Astrocyte of the spinal cord (primary cell): ENCODE results near the gene DCLK3.

Experiments
- DNase-seq: peaks from one replicate; pipeline ENCODE4 v3.0.0; 2011; ENCODE audit warnings: low read depth, low spot score
- H3K4me3 ChIP-seq: 2 replicates; pipeline ENCODE4 v1.5.1; 2011; ENCODE audit warnings: low read depth, mild to moderate bottlenecking, low read length, moderate library complexity
- CTCF ChIP-seq: IDR thresholded peaks from 2 replicates; pipeline ENCODE4 v1.5.1; 2012; ENCODE audit warnings: low read depth, mild to moderate bottlenecking, low read length, inconsistent platforms
- in situ Hi-C: cut with HindIII; loops from 2 replicates; pipeline ENCODE4 v1.10.0; 2017; ENCODE audit warnings: low sequenced_read_pairs

DCLK3 gene

DNA sequence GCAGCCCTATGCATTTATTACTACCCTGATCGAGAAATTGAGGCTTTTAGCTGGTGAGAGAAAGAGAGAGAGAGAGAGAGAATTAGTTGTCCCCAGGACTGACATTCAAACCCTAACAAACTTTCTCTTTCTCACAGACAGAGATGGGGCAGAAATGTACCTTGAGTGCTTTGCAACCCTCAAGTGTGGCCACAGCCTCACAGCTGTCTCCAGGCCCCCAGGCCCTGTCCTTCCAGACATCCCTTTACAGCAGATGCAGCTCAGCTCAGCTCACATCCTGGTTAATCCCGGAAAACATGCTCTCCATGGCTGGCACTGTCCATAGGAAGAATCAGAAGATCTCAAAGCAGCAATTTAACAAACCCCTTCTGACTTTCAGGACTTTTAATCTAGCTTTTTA lies 67.6 kb downstream of the DCLK3 start:
- in situ Hi-C loops = no loop called here

DNA sequence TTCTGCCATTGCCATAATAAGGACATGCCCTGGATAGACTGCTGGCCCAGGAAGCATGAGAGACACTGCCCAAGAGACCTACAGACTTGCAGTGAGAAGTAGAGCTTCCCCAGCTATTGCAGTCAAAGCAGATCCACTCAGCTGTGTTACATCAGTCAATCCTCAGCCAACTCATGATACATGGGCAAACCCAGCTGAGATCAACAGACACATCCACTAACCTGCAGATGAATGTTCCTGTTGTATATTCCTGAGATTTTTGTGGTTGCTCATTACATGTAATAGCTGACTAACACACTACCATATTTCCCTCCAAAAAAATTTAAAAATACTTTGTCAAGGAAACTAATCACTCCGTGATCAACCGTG lies 68.6 kb downstream of the DCLK3 start:
- no peak for TF ChIP-seq CTCF
- DNase-seq = peak; percentile 67
- in situ Hi-C loops = no loop called here
- H3K4me3 ChIP-seq = no peak overlapping the region

More for the DNA sequence above, 67.6 kb downstream of the DCLK3 start:
- no peak overlapping the region for H3K4me3 ChIP-seq
- TF ChIP-seq CTCF = no peak
- DNase-seq = no peak

- no peak for DNase-seq
- TF ChIP-seq CTCF = no peak
- in situ Hi-C loops = no loop called here
- no peak overlapping the region for H3K4me3 ChIP-seq
These were observed 69.1 kb downstream of the DCLK3 start for GRCh38 chr3:36695113-36695768.

- no peak overlapping the region for H3K4me3 ChIP-seq
- TF ChIP-seq CTCF = no peak
- in situ Hi-C loops = no loop called here
- DNase-seq = no peak
These were observed 70.7 kb downstream of the DCLK3 start for GRCh38 chr3:36693670-36694069.

GRCh38 chr3:36689560-36689959 lies 74.8 kb downstream of the DCLK3 start:
- in situ Hi-C loops = no loop called here
- no peak for DNase-seq
- no peak overlapping the region for H3K4me3 ChIP-seq
- no peak for TF ChIP-seq CTCF

DNA sequence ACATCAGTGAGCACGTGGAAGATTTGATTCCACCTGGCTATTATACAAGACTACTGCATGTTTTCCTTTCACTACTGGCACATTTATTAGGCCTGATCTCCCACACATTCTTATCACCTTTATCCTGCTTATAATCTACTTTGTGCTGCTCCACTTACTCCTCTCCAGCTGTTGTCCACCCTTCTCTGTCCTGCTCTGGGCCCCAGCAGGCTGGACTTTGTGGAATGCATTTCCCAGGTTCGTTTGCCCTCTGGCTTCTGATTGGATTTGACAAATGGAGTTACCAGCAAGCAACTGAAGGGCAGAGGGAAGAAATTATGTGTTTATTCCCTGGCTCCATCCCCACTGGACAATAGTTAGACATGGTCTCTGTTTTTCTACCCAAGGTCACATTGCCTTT lies 75.5 kb downstream of the DCLK3 start:
- DNase-seq = no peak
- in situ Hi-C loops = no loop called here
- TF ChIP-seq CTCF = no peak
- H3K4me3 ChIP-seq = no peak overlapping the region

DNA sequence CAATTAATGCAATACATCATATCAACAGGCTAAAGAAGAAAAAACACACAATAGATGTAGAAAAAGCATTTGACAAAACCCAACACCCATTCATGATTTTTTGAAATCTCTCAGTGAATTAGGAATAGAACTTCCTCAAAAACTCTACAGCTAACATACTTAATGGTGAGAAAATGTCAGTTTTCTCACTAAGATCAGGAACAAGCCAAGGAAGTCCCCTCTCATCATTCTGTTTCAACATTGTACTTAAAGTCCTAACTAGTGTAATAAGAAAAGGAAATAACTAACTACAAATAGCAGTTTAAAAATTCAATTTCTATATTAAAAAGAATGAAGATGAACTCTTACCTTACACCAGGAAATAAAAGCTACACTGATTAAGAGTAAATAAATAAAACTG lies 77.8 kb downstream of the DCLK3 start:
- no peak for DNase-seq
- H3K4me3 ChIP-seq = no peak overlapping the region
- no peak for TF ChIP-seq CTCF
- in situ Hi-C loops = no loop called here
